ENCODE results near the gene PNPLA7. TPM values are rescaled to one million over a fixed set of nuclear protein-coding genes. Genes with fewer than 3 reads are reported as not detected.

Gene PNPLA7
- total and polyA plus RNA-seq, 2 of the 13 experiments (the other 11 are each of a cell fraction or from before 2014, with no cell fraction given): 0.42 to 1.5 TPM

DNA sequence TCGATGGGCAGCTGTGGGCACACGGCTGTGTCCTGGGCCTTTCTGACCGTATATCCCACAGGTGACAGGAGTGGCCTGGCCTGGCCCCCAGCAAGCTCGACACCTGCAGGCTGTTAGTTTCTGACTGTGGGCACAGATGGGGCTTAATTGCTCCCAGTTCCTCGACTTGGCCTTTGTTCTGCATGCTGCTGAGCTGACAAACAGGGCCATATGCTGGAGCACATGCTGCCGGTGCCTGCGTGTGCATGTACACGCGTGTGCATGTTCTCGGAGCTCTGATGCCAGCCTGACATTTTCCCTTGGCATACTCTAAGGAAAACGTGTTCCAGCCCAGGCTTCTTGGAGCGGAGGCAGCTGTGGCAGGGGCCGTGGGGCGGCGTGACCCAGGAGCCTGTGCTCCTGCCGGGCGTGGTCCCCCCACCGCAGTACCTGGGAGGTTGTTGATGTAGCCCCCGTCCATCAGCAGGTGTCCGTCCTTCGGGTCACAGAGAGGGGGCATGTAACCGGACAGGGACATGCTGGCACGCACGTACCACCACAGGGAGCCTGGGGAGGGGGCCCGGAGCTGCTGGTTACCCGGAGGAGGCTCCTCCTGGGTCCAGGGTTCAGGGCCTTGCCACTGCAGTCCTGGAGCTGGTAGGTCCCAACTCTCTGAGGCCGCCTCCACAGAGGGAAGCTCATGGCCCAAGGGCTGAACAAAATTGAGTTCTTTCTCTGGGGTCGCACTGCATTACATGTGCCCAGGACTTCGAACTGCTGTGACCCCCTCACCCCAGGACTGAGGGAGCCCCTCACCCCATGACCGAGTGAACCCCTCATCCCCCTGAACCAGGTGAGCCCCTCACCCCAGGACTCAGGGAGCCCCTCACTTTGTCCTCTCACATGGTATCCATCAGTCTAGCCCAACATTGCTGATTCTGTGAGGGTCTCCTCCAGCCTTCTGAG is 86.9 kb downstream of the PNPLA7 start (continued):
- TF ChIP-seq, protein P1, sequence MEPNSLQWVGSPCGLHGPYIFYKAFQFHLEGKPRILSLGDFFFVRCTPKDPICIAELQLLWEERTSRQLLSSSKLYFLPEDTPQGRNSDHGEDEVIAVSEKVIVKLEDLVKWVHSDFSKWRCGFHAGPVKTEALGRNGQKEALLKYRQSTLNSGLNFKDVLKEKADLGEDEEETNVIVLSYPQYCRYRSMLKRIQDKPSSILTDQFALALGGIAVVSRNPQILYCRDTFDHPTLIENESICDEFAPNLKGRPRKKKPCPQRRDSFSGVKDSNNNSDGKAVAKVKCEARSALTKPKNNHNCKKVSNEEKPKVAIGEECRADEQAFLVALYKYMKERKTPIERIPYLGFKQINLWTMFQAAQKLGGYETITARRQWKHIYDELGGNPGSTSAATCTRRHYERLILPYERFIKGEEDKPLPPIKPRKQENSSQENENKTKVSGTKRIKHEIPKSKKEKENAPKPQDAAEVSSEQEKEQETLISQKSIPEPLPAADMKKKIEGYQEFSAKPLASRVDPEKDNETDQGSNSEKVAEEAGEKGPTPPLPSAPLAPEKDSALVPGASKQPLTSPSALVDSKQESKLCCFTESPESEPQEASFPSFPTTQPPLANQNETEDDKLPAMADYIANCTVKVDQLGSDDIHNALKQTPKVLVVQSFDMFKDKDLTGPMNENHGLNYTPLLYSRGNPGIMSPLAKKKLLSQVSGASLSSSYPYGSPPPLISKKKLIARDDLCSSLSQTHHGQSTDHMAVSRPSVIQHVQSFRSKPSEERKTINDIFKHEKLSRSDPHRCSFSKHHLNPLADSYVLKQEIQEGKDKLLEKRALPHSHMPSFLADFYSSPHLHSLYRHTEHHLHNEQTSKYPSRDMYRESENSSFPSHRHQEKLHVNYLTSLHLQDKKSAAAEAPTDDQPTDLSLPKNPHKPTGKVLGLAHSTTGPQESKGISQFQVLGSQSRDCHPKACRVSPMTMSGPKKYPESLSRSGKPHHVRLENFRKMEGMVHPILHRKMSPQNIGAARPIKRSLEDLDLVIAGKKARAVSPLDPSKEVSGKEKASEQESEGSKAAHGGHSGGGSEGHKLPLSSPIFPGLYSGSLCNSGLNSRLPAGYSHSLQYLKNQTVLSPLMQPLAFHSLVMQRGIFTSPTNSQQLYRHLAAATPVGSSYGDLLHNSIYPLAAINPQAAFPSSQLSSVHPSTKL (CRISPR knock-in tag; IDR thresholded peaks at IDR 0.05): peak; percentile 71; the same call in 1 of the 2 replicates
- TF ChIP-seq ZNF496 (CRISPR knock-in tag; IDR thresholded peaks at IDR 0.05; ENCODE audit: insufficient replicate concordance) (no peak), SETDB1 (CRISPR knock-in tag; IDR thresholded peaks at IDR 0.05; ENCODE audit: borderline replicate concordance) (no peak), PITX1 (CRISPR knock-in tag; IDR thresholded peaks at IDR 0.05) (peak; percentile 39; the same call in 1 of the 2 replicates), SNAPC2 (CRISPR knock-in tag; IDR thresholded peaks at IDR 0.05) (no peak), KDM2A (CRISPR knock-in tag; IDR thresholded peaks at IDR 0.05; ENCODE audit: borderline replicate concordance, low read depth) (peak; percentile 49; the same call in 1 of the 2 replicates), HOXA3 (CRISPR knock-in tag; IDR thresholded peaks at IDR 0.05) (peak; percentile 65), ZNF224 (CRISPR knock-in tag; IDR thresholded peaks at IDR 0.05) (peak; percentile 41; the same call in 1 of the 2 replicates), HCFC1 (IDR thresholded peaks at IDR 0.05; ENCODE audit: low read depth, low read length) (no peak), ATF1 (CRISPR knock-in tag; IDR thresholded peaks at IDR 0.05) (0 out of 2 replicates have a peak, but pooled peaks have one; percentile 42), ZNF572 (CRISPR knock-in tag; IDR thresholded peaks at IDR 0.05) (0 out of 2 replicates have a peak, but pooled peaks have one; percentile 9)
- TF ChIP-seq, protein P2, sequence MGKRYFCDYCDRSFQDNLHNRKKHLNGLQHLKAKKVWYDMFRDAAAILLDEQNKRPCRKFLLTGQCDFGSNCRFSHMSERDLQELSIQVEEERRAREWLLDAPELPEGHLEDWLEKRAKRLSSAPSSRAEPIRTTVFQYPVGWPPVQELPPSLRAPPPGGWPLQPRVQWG (CRISPR knock-in tag; IDR thresholded peaks at IDR 0.05; ENCODE audit: borderline replicate concordance, low read depth): no peak
- TF ChIP-seq, protein P3, sequence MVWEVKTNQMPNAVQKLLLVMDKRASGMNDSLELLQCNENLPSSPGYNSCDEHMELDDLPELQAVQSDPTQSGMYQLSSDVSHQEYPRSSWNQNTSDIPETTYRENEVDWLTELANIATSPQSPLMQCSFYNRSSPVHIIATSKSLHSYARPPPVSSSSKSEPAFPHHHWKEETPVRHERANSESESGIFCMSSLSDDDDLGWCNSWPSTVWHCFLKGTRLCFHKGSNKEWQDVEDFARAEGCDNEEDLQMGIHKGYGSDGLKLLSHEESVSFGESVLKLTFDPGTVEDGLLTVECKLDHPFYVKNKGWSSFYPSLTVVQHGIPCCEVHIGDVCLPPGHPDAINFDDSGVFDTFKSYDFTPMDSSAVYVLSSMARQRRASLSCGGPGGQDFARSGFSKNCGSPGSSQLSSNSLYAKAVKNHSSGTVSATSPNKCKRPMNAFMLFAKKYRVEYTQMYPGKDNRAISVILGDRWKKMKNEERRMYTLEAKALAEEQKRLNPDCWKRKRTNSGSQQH (CRISPR knock-in tag; IDR thresholded peaks at IDR 0.05; ENCODE audit: low read depth): 0 out of 2 replicates have a peak, but pooled peaks have one; percentile 61
- TF ChIP-seq, protein P4, sequence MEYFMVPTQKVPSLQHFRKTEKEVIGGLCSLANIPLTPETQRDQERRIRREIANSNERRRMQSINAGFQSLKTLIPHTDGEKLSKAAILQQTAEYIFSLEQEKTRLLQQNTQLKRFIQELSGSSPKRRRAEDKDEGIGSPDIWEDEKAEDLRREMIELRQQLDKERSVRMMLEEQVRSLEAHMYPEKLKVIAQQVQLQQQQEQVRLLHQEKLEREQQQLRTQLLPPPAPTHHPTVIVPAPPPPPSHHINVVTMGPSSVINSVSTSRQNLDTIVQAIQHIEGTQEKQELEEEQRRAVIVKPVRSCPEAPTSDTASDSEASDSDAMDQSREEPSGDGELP (IDR thresholded peaks at IDR 0.05; ENCODE audit: borderline replicate concordance, low read depth): peak; percentile 56; the same call in 1 of the 2 replicates
- TF ChIP-seq, protein P5, sequence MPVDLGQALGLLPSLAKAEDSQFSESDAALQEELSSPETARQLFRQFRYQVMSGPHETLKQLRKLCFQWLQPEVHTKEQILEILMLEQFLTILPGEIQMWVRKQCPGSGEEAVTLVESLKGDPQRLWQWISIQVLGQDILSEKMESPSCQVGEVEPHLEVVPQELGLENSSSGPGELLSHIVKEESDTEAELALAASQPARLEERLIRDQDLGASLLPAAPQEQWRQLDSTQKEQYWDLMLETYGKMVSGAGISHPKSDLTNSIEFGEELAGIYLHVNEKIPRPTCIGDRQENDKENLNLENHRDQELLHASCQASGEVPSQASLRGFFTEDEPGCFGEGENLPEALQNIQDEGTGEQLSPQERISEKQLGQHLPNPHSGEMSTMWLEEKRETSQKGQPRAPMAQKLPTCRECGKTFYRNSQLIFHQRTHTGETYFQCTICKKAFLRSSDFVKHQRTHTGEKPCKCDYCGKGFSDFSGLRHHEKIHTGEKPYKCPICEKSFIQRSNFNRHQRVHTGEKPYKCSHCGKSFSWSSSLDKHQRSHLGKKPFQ (CRISPR knock-in tag; IDR thresholded peaks at IDR 0.05; ENCODE audit: insufficient replicate concordance): peak; percentile 78
- TF ChIP-seq, protein P6, sequence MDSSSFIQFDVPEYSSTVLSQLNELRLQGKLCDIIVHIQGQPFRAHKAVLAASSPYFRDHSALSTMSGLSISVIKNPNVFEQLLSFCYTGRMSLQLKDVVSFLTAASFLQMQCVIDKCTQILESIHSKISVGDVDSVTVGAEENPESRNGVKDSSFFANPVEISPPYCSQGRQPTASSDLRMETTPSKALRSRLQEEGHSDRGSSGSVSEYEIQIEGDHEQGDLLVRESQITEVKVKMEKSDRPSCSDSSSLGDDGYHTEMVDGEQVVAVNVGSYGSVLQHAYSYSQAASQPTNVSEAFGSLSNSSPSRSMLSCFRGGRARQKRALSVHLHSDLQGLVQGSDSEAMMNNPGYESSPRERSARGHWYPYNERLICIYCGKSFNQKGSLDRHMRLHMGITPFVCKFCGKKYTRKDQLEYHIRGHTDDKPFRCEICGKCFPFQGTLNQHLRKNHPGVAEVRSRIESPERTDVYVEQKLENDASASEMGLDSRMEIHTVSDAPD (CRISPR knock-in tag; IDR thresholded peaks at IDR 0.05): 0 out of 2 replicates have a peak, but pooled peaks have one; percentile 34

Measured in HepG2 (cell line).